DOHH2 (cell line): ENCODE data around the gene PDE4C.

Experiments
- H3F3A ChIP-seq: fragments of 200-600 bp; sonication (generic), shearing (Covaris generic); 2 replicates; pipeline ENCODE4 v1.6.0; 2016; ENCODE audit warnings: antibody characterized with exemption, mild to moderate bottlenecking; ENCODE audit not compliant: control insufficient read depth, insufficient read depth
- H3K27ac ChIP-seq: fragments of 200-600 bp; sonication (generic); 2 replicates; pipeline ENCODE4 v1.5.1; 2014; ENCODE audit warnings: low read depth, mild to moderate bottlenecking, low read length, moderate library complexity
- H3K27me3 ChIP-seq: fragments of 200-600 bp; sonication (generic); 2 replicates; pipeline ENCODE4 v1.6.1; 2014; ENCODE audit warnings: mild to moderate bottlenecking, low read length, mixed read lengths; ENCODE audit not compliant: control insufficient read depth
- H3K36me3 ChIP-seq: fragments of 200-600 bp; sonication (generic); 2 replicates; pipeline ENCODE4 v1.6.1; 2014; ENCODE audit warnings: mild to moderate bottlenecking, low read length, moderate library complexity, mixed read lengths; ENCODE audit not compliant: control insufficient read depth
- H3K4me1 ChIP-seq: fragments of 200-600 bp; sonication (generic); 2 replicates; pipeline ENCODE4 v1.6.1; 2014; ENCODE audit warnings: mild to moderate bottlenecking, low read length, mixed read lengths; ENCODE audit not compliant: control insufficient read depth
- H3K4me2 ChIP-seq: fragments of 200-600 bp; sonication (generic); 2 replicates; pipeline ENCODE4 v1.6.0; 2014; ENCODE audit warnings: mild to moderate bottlenecking, low read length, moderate library complexity
- H3K4me3 ChIP-seq: fragments of 200-600 bp; sonication (generic); 2 replicates; pipeline ENCODE4 v1.5.1; 2014; ENCODE audit warnings: mild to moderate bottlenecking, low read length, mixed read lengths
- H3K79me2 ChIP-seq: fragments of 200-600 bp; sonication (generic); 2 replicates; pipeline ENCODE4 v1.6.1; 2014; ENCODE audit warnings: mild to moderate bottlenecking, low read length, mixed read lengths; ENCODE audit not compliant: control insufficient read depth
- H3K9me2 ChIP-seq: fragments of 200-600 bp; sonication (generic); replicated peaks from 2 replicates; pipeline ENCODE4 v1.6.1; 2014; ENCODE audit warnings: mild to moderate bottlenecking, low read length, mixed read lengths; ENCODE audit not compliant: control insufficient read depth
- H3K9me3 ChIP-seq: fragments of 200-600 bp; sonication (generic); 2 replicates; pipeline ENCODE4 v1.6.1; 2014; ENCODE audit warnings: antibody characterized with exemption, low read length, mixed read lengths; ENCODE audit not compliant: control insufficient read depth, insufficient read depth
- H4K20me1 ChIP-seq: fragments of 200-600 bp; sonication (generic); 2 replicates; pipeline ENCODE4 v1.6.0; 2014; ENCODE audit warnings: low read depth, mild to moderate bottlenecking, antibody characterized with exemption, low read length, moderate library complexity; ENCODE audit not compliant: control insufficient read depth, insufficient read depth
- CTCF ChIP-seq: fragments of 200-600 bp; sonication (generic); IDR thresholded peaks from one replicate; pipeline ENCODE4 v1.5.1; 2014; ENCODE audit warnings: antibody characterized with exemption, mild to moderate bottlenecking, low read depth, low read length; ENCODE audit not compliant: poor library complexity, severe bottlenecking
- EZH2phosphoT487 ChIP-seq: fragments of 200-600 bp; sonication (generic); IDR thresholded peaks from 2 replicates; pipeline ENCODE4 v1.6.1; 2017; ENCODE audit warnings: borderline replicate concordance, mild to moderate bottlenecking, antibody characterized with exemption, low read length, moderate library complexity, mixed read lengths

Gene PDE4C

GRCh38 chr19:18257503-18258470 is 31.5 kb upstream of the PDE4C start:
- no peak overlapping the region for H3K4me2 ChIP-seq
- peaks cover 15% of the 10 kb centered on the region for H3K27me3 ChIP-seq
- no peaks in the 10 kb centered on the region for H4K20me1 ChIP-seq
- peaks cover 22% of the 10 kb centered on the region for H3K4me1 ChIP-seq
- no peaks in the 10 kb centered on the region for H3K9me2 ChIP-seq
- H3K36me3 ChIP-seq, result no peaks in the 10 kb centered on the region
- TF ChIP-seq CTCF (no peak), EZH2phosphoT487 (no peak)
- H3K79me2 ChIP-seq, result no peaks in the 10 kb centered on the region
- H3F3A ChIP-seq, result 0 out of 2 replicates have a peak, but pooled peaks cover 4% of the 10 kb centered on the region
- H3K4me3 ChIP-seq, result no peak overlapping the region
- no peak overlapping the region for H3K27ac ChIP-seq
- peaks cover 5% of the 10 kb centered on the region; the same call in 1 of the 2 replicates for H3K9me3 ChIP-seq

- Histone ChIP-seq H3K9me3 (peaks cover 5% of the 10 kb centered on the region; the same call in 1 of the 2 replicates), H3K79me2 (no peaks in the 10 kb centered on the region), H3F3A (0 out of 2 replicates have a peak, but pooled peaks cover 4% of the 10 kb centered on the region), H3K4me3 (no peak overlapping the region), H3K9me2 (no peaks in the 10 kb centered on the region), H3K27ac (no peak overlapping the region), H3K4me2 (no peak overlapping the region), H4K20me1 (no peaks in the 10 kb centered on the region), H3K36me3 (no peaks in the 10 kb centered on the region), H3K4me1 (peaks cover 22% of the 10 kb centered on the region), H3K27me3 (peaks cover 20% of the 10 kb centered on the region)
- TF ChIP-seq CTCF, result peak; percentile 44
- TF ChIP-seq EZH2phosphoT487, result no peak
Measured at GRCh38 chr19:18254546-18255503, 28.6 kb upstream of the PDE4C start.

- Histone ChIP-seq H3K9me2 (no peaks in the 10 kb centered on the region), H3K4me3 (no peak overlapping the region), H3F3A (0 out of 2 replicates have a peak, but pooled peaks cover 4% of the 10 kb centered on the region), H4K20me1 (no peaks in the 10 kb centered on the region), H3K27ac (no peak overlapping the region), H3K9me3 (peaks cover 5% of the 10 kb centered on the region; the same call in 1 of the 2 replicates), H3K4me2 (no peak overlapping the region), H3K36me3 (no peaks in the 10 kb centered on the region), H3K4me1 (peaks cover 22% of the 10 kb centered on the region), H3K79me2 (no peaks in the 10 kb centered on the region), H3K27me3 (peaks cover 20% of the 10 kb centered on the region)
- TF ChIP-seq CTCF (no peak), EZH2phosphoT487 (no peak)
Measured at GRCh38 chr19:18253716-18254115, 27.5 kb upstream of the PDE4C start.
